MCF 10A (cell line): ENCODE results near the gene CSNK1E. TPM values are rescaled to one million over a fixed set of nuclear protein-coding genes. Genes with fewer than 3 reads are reported as not detected.

Experiments
- BruUV-seq: library from RNA; stranded (reverse); fragments of 400-500 nt; replicated peaks from 2 replicates; lab custom pipeline; 2021; lab: Mats Ljungman, UMichigan
- CTCF ChIA-PET: fragments of 300-600 bp; sonication (Branson Sonifier 250); formaldehyde crosslinking; extraction: SDS; loops from one replicate; lab custom pipeline; 2021; ENCODE audit warnings: antibody characterized with exemption, inconsistent platforms; lab: Yijun Ruan, JAX
- POLR2A ChIA-PET: fragments of 300-600, 350-650 bp; sonication (Branson Sonifier 250); formaldehyde crosslinking; extraction: SDS; loops from one replicate; lab custom pipeline; 2020; ENCODE audit warnings: antibody characterized with exemption, inconsistent platforms; lab: Yijun Ruan, JAX
- DNase-seq: peaks from one replicate; pipeline ENCODE4 v3.0.0-alpha.2; 2018; ENCODE audit not compliant: unreplicated experiment
- H3K27ac Mint-ChIP-seq: one replicate; pipeline ENCODE4 v1.8.0; 2022; ENCODE audit warnings: mild to moderate bottlenecking, low read depth, mixed read lengths; ENCODE audit not compliant: unreplicated experiment
- H3K27me3 Mint-ChIP-seq: one replicate; pipeline ENCODE4 v1.8.0; 2022; ENCODE audit warnings: mixed read lengths; ENCODE audit not compliant: insufficient read depth, unreplicated experiment
- H3K36me3 Mint-ChIP-seq: one replicate; pipeline ENCODE4 v1.8.0; 2022; ENCODE audit warnings: mild to moderate bottlenecking, moderate library complexity, mixed read lengths; ENCODE audit not compliant: insufficient read depth, unreplicated experiment
- H3K4me1 Mint-ChIP-seq: one replicate; pipeline ENCODE4 v1.8.0; 2022; ENCODE audit warnings: mixed read lengths; ENCODE audit not compliant: insufficient read depth, unreplicated experiment
- H3K4me3 Mint-ChIP-seq: one replicate; pipeline ENCODE4 v1.8.0; 2022; ENCODE audit warnings: mild to moderate bottlenecking, moderate library complexity, mixed read lengths; ENCODE audit not compliant: unreplicated experiment
- H3K9me3 Mint-ChIP-seq: one replicate; pipeline ENCODE4 v1.8.0; 2022; ENCODE audit warnings: mixed read lengths; ENCODE audit not compliant: unreplicated experiment
- CTCF ChIP-seq: fragments of 200-600 bp; IDR thresholded peaks from one replicate; pipeline ENCODE4 v1.8.0; 2022; ENCODE audit warnings: antibody characterized with exemption, mild to moderate bottlenecking; ENCODE audit not compliant: unreplicated experiment
- intact Hi-C: fragments of 100-400 bp; cut with micrococcal nuclease; formaldehyde crosslinking; loops from 2 replicates; pipeline ENCODE4 v1.14.1; 2022
- total RNA-seq: library from RNA; stranded (reverse); gene quantifications from 2 replicates; pipeline ENCODE4 v1.2.3, GENCODE V29; 2022

The CSNK1E gene
- total RNA-seq, 1 experiment from 2014 or later: 425 TPM

GRCh38 chr22:38296372-38296771 lies 20.9 kb downstream of the CSNK1E start:
- no peak for TF ChIP-seq CTCF
- H3K36me3 Mint-ChIP-seq: peaks cover 95% of the 10 kb centered on the region
- ChIA-PET CTCF (interaction anchor here (0.6 to 1.1 kb wide), 6 partner anchors 9 to 247 kb away, joined by 3 to 4 read pairs (median 4); no protein-coding TSS in a partner anchor), POLR2A (interaction anchor here (1.0 to 8.8 kb wide), 6 partner anchors 8 to 115 kb away, joined by 3 to 146 read pairs (median 16); partner anchors contain the start of genes CSNK1E, PLA2G6 and TMEM184B)
- BruUV-seq: no TSS peak
- peak overlapping the region; percentile 98 for H3K27ac Mint-ChIP-seq
- peaks cover 42% of the 10 kb centered on the region for H3K4me1 Mint-ChIP-seq
- H3K9me3 Mint-ChIP-seq: no peaks in the 10 kb centered on the region
- intact Hi-C loops: no loop called here
- no peak overlapping the region for H3K4me3 Mint-ChIP-seq
- peak; percentile 70 for DNase-seq
- H3K27me3 Mint-ChIP-seq: no peaks in the 10 kb centered on the region

- no peaks in the 10 kb centered on the region for H3K9me3 Mint-ChIP-seq
- TF ChIP-seq CTCF: no peak
- H3K27ac Mint-ChIP-seq: peak overlapping the region; percentile 98
- BruUV-seq: no TSS peak
- no peak for DNase-seq
- peaks cover 95% of the 10 kb centered on the region for H3K36me3 Mint-ChIP-seq
- peaks cover 39% of the 10 kb centered on the region for H3K4me1 Mint-ChIP-seq
- intact Hi-C loops: no loop called here
- no peak overlapping the region for H3K4me3 Mint-ChIP-seq
- H3K27me3 Mint-ChIP-seq: no peaks in the 10 kb centered on the region
- ChIA-PET POLR2A (interaction anchor here (1.0 to 8.8 kb wide), 5 partner anchors 11 to 114 kb away, joined by 3 to 146 read pairs (median 8); partner anchors contain the start of genes CSNK1E, PLA2G6 and TMEM184B), CTCF (interaction anchor here (0.6 to 1.1 kb wide), 5 partner anchors 10 to 247 kb away, joined by 3 to 4 read pairs (median 4); no protein-coding TSS in a partner anchor)
Measured at GRCh38 chr22:38295863-38296262, 21.4 kb downstream of the CSNK1E start.

- peaks cover 95% of the 10 kb centered on the region for H3K36me3 Mint-ChIP-seq
- ChIA-PET CTCF (interaction anchor here (0.6 to 1.1 kb wide), 2 partner anchors 12 to 165 kb away, joined by 4 read pairs; no protein-coding TSS in a partner anchor), POLR2A (interaction anchor here (0.5 to 8.8 kb wide), 6 partner anchors 11 to 201 kb away, joined by 3 to 146 read pairs (median 6); partner anchors contain the start of genes CSNK1E, PLA2G6 and TMEM184B)
- no TSS peak for BruUV-seq
- no peaks in the 10 kb centered on the region for H3K27me3 Mint-ChIP-seq
- intact Hi-C loops: no loop called here
- H3K4me3 Mint-ChIP-seq: no peak overlapping the region
- no peak for TF ChIP-seq CTCF
- no peaks in the 10 kb centered on the region for H3K9me3 Mint-ChIP-seq
- peaks cover 35% of the 10 kb centered on the region for H3K4me1 Mint-ChIP-seq
- H3K27ac Mint-ChIP-seq: peak overlapping the region; percentile 98
- no peak for DNase-seq
Measured at GRCh38 chr22:38295339-38295738, 21.9 kb downstream of the CSNK1E start.

- no peak for TF ChIP-seq CTCF
- ChIA-PET CTCF (no interaction called here), POLR2A (interaction anchor here (5.3 kb wide), 1 partner anchor 10 kb away, joined by 30 read pairs; no protein-coding TSS in a partner anchor)
- Mint-ChIP-seq H3K27ac (no peak overlapping the region), H3K4me1 (peaks cover 25% of the 10 kb centered on the region), H3K27me3 (no peaks in the 10 kb centered on the region), H3K36me3 (peaks cover 95% of the 10 kb centered on the region), H3K9me3 (no peaks in the 10 kb centered on the region), H3K4me3 (no peak overlapping the region)
- BruUV-seq: no TSS peak
- no peak for DNase-seq
- intact Hi-C loops: no loop called here
Measured at GRCh38 chr22:38294193-38294592, 23.0 kb downstream of the CSNK1E start.
